Right cardiac atrium (tissue), 5 donors: ENCODE measurements around the gene RNF223. TPM values are rescaled to one million over a fixed set of nuclear protein-coding genes. Genes with fewer than 3 reads are reported as not detected.
"Not testable (repeated sequence)": the region's sequence is repeated elsewhere in the genome, so short reads cannot be mapped to it uniquely, and the experiment has no call there.

Source experiments
- ATAC-seq, 2 donors: fragments of 200-7000 bp; cut with Tn5 transposase; one replicate each; pipeline versions ENCODE4 v1.8.0 to v1.9.1; 2020; ENCODE audit warnings: moderate library complexity in 2 of 2, mild to moderate bottlenecking in 1 of 2
- DNase-seq, 3 donors: peaks; one replicate each; pipeline ENCODE4 v3.0.0-alpha.2; 2020
- H3K27ac ChIP-seq: one replicate; pipeline ENCODE4 v1.5.1; 2013; ENCODE audit warnings: mild to moderate bottlenecking, low read length, control low read depth, moderate library complexity
- H3K27me3 ChIP-seq: one replicate; pipeline ENCODE4 v1.6.1; 2013; ENCODE audit not compliant: control insufficient read depth, insufficient read depth
- H3K4me1 ChIP-seq: one replicate; pipeline ENCODE4 v1.6.1; 2013; ENCODE audit warnings: low read length; ENCODE audit not compliant: control insufficient read depth, insufficient read depth
- H3K4me3 ChIP-seq: one replicate; pipeline ENCODE4 v1.5.1; 2013; ENCODE audit warnings: low read length, control low read depth
- H3K9me3 ChIP-seq: one replicate; pipeline ENCODE4 v1.6.1; 2013; ENCODE audit warnings: low read length; ENCODE audit not compliant: control insufficient read depth
- WGBS: extraction: QIAGEN DNeasy Blood & Tissue Kit; methylation state at CpG from one replicate; pipeline ENCODE4 v1.1.7; 2013; 5-methylcytosine and 5-hydroxymethylcytosine counted together
- intact Hi-C, 4 donors: fragments of 100-400 bp; cut with DNase I; formaldehyde crosslinking; loops; one replicate each; pipeline versions ENCODE4 v1.11.0 to v1.14.0; 2022 to 2023
- polyA plus RNA-seq: library from polyadenylated mRNA; stranded (reverse); fragments of 200-250 nt; gene quantifications from one replicate; pipeline ENCODE4 v1.2.3, GENCODE V29; 2013
- total RNA-seq, 4 donors: library from RNA; stranded (reverse); fragmentation: NEBNext Ultra II Directional; extraction: Animal tissue kit (Norgen Biotek cat#: 25700); gene quantifications; one replicate each; pipeline ENCODE4 v1.2.1, GENCODE V29; 2021
- donor health status: healthy with polysubstance abuse.
- donor health status: DM: no; HTN: yes; CAD: no.
- donor health status: DM: no; HTN: no; CAD: no.
- donor health status: DM: no; HTN: yes; CAD: no; lungs with severe emphysema.
- donor health status: DM: yes; HTN: yes; CAD: no.

The RNF223 gene
- total and polyA plus RNA-seq, 5 donors: not detected

DNA sequence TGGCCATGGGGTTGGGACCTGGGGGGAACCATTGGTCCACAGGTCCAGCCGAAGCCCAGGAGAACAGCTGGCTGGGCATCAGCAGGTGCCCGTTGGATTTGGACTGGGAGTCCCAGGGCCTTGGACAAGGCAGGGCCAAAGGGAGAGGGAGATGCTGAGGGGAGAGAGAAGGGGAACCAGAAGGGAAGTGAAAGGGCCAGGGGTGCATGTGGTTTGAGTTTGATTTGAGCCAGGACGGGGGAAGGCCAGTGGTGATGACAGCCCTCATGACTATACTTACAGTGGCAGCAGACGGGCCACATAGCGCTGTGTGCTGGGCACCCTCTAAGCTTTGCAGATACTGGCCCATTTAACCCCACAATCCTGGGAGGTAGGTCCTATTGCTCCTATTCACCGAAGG, 35.4 kb downstream of the RNF223 start:
- no peak for DNase-seq
- H3K27me3 ChIP-seq: no peaks in the 10 kb centered on the region
- H3K4me1 ChIP-seq: no peaks in the 10 kb centered on the region
- H3K4me3 ChIP-seq: no peak overlapping the region
- intact Hi-C loops: no loop called here
- no peaks in the 10 kb centered on the region for H3K9me3 ChIP-seq
- WGBS: 86% methylated on average over 6 of the region's 6 CpGs
- no peak overlapping the region for H3K27ac ChIP-seq
- ATAC-seq: no peak

DNA sequence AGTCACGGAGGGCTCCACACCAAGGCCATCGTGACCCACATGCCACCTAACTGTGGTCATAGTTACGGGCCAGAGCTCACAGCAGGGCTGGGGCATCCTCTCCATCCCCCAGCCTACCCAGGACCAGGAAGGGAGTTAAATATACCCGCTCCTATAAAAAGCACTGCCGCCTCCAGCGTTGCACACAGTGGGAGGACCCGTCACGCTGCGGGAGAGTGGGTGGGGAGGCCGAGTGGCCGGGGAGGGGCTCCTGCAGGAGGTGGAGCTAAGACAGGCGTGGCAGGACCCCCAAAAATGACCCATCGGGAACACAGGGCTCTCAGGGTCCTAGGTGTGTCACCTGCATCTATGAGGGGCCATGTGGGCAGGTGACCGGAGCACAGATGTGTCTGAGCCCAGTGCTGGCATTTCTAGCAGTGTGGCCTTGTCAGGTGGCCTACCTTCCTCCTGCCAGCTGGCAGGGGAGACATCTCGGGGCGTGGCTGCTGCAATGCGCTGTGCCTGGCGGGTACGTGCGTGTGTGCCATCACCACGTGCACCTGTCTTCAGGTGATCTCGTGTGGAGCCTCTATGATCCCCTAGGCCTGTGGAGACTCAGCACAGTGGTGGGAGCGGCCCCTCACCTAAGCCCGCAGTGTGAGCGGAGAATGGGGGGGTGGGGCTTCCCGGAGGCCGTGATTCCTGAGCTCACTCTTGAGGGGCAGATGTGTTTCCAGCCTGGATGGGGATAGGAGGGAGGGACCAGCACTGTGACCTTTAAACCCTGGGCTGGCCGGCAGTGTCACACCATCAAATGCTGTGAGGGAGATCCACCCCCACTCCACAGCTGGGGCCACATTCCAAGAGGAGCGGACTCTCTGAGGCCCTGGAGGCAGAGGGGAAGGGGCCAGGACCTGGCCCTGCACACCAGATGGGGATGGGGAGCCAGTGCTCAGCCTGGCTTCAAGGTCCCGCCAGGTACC, 36.5 kb downstream of the RNF223 start:
- intact Hi-C loops: no loop called here
- no peaks in the 10 kb centered on the region for H3K27me3 ChIP-seq

DNA sequence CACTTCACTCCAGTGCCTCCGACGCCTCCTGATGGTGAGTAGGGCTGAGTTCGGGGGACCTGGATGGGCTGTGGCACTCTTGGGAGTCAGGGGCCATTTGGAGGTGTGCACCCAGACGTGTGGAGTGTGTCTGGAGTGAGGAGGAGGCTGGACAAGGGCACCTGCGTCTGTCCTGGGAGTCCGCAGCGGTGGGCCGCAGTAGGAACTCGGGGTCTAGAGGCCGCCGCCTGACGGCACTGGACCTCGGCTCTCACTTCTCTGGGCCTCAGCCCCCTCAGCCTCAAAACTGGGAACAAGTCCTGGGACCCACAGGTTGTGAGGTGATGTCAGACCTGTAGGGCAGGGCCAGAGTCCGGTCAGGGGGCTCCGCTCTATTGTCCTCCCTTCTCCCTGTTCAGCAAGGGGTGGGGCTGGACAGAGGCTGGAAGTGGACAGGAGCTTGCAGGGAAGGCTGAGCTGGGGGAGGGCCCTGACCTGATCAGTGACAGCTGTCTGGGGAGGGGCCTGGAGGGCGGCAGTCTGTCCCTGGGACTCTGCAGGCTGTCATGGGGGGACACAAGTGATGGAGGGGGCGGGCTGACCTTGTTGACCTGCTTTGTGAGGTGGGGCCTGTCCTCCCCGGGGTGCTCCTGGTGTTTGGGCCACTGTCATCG, 38.7 kb downstream of the RNF223 start:
- H3K4me1 ChIP-seq: no peaks in the 10 kb centered on the region
- no peaks in the 10 kb centered on the region for H3K27me3 ChIP-seq
- H3K9me3 ChIP-seq: no peaks in the 10 kb centered on the region
- no peak for ATAC-seq
- 94% methylated on average over 19 of the region's 19 CpGs for WGBS
- H3K4me3 ChIP-seq: no peak overlapping the region
- H3K27ac ChIP-seq: no peak overlapping the region
- no peak for DNase-seq
- intact Hi-C loops: no loop called here

More for the DNA sequence above, 36.5 kb downstream of the RNF223 start:
- Histone ChIP-seq H3K4me1 (no peaks in the 10 kb centered on the region), H3K4me3 (no peak overlapping the region), H3K27ac (no peak overlapping the region), H3K9me3 (no peaks in the 10 kb centered on the region)
- ATAC-seq: no peak
- DNase-seq: no peak
- WGBS: 86% methylated on average over 30 of the region's 30 CpGs

DNA sequence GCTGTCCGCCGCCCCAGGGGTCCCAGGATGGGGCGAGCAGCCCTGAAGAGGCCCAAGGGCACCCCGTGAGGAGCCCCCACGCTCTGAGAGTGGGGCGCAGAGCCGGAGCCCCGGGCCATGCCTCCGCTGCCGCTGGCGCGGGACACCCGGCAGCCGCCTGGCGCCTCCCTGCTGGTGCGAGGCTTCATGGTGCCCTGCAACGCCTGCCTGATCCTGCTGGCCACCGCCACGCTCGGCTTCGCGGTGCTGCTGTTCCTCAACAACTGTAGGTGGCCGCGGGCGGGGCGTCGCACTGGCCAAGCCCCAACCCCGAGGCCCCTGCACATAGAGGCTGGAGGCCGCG, 39.7 kb downstream of the RNF223 start:
- Histone ChIP-seq H3K9me3 (no peaks in the 10 kb centered on the region), H3K4me1 (no peaks in the 10 kb centered on the region), H3K4me3 (peak overlapping the region; percentile 46), H3K27me3 (no peaks in the 10 kb centered on the region), H3K27ac (no peak overlapping the region)
- DNase-seq (peak in 1 of 3 donors; percentile 59), ATAC-seq (no peak)
- WGBS: 62% methylated on average over 30 of the region's 30 CpGs
- intact Hi-C loops: no loop called here

DNA sequence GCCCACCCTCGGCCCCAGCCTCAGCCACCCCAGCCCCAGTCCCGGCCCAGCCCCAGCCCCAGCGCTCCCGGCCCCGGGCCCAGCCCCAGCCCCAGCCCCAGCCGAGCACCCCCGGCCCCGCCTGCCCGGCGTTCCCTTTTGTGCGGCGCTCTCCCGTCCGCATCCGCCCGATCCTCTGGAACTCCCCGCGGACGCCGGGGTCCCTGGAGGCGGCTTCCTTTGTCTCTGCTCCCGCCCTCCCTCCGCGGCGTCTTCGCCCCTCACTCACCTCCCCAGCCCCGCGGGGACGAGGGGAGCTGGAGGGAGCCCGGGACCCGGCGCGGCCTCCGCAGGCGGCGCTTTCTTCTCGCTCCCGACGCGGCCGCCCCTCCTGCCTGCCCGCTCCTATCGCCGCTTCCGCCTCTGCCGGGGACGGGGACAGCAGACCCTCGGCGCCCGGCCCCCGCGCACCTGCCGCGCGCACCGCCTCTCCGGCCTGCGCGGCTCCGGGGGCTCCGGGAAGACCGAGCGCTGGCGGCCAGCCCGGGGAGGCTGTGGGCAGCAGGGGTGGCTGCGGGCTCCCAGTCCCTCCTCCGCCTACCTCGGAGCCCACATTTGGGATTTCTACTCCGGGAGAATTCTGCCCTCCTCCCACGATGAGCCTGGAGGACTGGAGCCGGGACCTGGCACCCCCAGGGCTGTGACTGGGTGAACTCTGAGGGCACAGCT, 40.2 kb downstream of the RNF223 start:
- intact Hi-C loops: no loop called here
- Histone ChIP-seq H3K27ac (no peak overlapping the region), H3K9me3 (no peaks in the 10 kb centered on the region), H3K4me1 (no peaks in the 10 kb centered on the region), H3K4me3 (peak overlapping the region; percentile 46), H3K27me3 (no peaks in the 10 kb centered on the region)
- no peak for ATAC-seq
- no peak for DNase-seq
- 29% methylated on average over 71 of the region's 71 CpGs for WGBS

DNA sequence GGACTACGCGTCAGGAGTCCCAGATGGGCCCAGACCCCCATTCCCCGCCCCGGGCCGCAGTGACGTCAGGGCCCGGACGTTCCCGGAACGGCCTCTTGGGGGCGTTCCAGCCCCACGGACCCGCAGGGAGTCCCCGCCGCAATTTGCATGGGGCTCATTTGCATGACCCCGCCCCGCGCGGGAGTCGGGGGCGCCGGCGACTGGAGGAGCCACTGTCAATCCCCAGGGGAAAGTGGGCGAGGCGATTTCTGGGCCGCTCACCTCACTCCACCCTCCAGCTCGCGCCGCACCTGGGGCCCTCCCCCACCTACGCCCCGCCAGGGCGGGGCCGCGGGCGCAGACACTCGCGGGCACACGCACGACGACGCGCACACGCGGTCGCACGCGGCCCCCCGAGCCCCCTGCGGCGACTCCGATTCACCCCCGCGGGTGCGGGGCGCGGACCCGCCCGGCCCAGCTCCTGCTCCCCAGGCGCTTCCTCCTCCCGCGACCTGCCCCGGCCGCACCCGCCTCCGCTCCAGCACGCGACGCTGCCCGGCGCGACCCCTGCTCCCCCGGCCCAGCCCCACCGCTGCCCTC, 41.0 kb downstream of the RNF223 start:
- peak; percentile 78 to 91 (median 89) for DNase-seq
- 9% methylated on average over 73 of the region's 73 CpGs for WGBS
- intact Hi-C loops: no loop called here
- H3K27me3 ChIP-seq: no peaks in the 10 kb centered on the region
- peak; percentile 76 to 79 for ATAC-seq
- H3K4me3 ChIP-seq: peak overlapping the region; percentile 46
- no peaks in the 10 kb centered on the region for H3K4me1 ChIP-seq
- no peak overlapping the region for H3K27ac ChIP-seq
- H3K9me3 ChIP-seq: no peaks in the 10 kb centered on the region

DNA sequence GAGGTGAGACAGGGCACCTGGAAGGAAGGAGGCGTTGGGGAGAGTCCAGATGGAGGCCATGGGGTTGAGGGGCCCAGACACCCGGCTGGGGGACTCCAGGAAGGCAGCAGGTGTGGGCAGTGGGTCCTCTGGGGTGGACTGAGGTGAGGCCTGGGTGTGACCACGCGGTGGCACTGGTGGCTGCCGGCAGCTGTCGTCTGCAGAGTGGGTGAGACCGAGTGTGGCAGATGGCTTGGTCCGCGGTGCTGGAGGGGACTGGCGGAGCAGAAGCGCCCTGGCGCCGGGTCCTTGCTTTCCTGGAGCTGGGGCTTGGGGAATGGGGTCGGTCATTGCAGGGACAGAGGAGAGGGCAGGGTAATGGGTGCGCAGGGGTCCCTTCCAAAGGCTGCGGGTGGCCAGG, 41.7 kb downstream of the RNF223 start:
- Histone ChIP-seq H3K4me1 (no peaks in the 10 kb centered on the region), H3K4me3 (peak overlapping the region; percentile 46), H3K27me3 (no peaks in the 10 kb centered on the region), H3K9me3 (no peaks in the 10 kb centered on the region), H3K27ac (no peak overlapping the region)
- DNase-seq: peak in 1 of 3 donors; percentile 59
- intact Hi-C loops: no loop called here
- WGBS: 27% methylated on average over 16 of the region's 16 CpGs
- ATAC-seq: peak; percentile 58 to 64

DNA sequence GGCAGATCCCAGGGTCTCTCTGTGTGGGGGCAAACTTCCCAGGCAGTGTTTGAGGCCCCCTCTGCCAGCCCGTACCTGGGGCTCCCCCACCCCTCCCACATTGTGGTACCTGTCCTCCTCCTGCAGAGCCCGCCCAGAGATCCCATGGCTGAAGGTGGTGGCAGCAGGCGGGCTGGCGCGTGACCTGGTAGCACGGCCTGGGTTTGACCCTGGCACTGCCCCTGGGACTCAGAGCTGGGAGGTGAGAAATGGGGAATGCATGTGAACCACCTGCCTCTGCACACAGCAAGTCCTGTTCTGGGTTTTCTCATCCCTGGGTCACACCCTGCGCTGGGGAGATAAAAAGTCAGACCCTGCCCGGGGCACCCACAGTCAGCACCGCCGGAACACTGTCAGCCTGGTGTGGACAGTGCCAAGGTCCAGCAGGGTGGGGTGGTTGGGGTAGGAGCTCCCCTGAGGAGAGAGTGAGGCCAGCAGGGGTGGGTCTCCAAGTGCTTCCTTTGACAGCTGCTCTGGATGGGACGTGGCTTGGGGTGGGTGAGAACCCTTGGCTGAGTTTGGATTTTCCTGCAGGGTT, 42.4 kb downstream of the RNF223 start:
- intact Hi-C loops: no loop called here
- ATAC-seq: peak in 1 of 2 donors; percentile 18
- no peaks in the 10 kb centered on the region for H3K9me3 ChIP-seq
- no peaks in the 10 kb centered on the region for H3K27me3 ChIP-seq
- no peak overlapping the region for H3K4me3 ChIP-seq
- no peak for DNase-seq
- 80% methylated on average over 11 of the region's 11 CpGs for WGBS
- no peaks in the 10 kb centered on the region for H3K4me1 ChIP-seq
- no peak overlapping the region for H3K27ac ChIP-seq

DNA sequence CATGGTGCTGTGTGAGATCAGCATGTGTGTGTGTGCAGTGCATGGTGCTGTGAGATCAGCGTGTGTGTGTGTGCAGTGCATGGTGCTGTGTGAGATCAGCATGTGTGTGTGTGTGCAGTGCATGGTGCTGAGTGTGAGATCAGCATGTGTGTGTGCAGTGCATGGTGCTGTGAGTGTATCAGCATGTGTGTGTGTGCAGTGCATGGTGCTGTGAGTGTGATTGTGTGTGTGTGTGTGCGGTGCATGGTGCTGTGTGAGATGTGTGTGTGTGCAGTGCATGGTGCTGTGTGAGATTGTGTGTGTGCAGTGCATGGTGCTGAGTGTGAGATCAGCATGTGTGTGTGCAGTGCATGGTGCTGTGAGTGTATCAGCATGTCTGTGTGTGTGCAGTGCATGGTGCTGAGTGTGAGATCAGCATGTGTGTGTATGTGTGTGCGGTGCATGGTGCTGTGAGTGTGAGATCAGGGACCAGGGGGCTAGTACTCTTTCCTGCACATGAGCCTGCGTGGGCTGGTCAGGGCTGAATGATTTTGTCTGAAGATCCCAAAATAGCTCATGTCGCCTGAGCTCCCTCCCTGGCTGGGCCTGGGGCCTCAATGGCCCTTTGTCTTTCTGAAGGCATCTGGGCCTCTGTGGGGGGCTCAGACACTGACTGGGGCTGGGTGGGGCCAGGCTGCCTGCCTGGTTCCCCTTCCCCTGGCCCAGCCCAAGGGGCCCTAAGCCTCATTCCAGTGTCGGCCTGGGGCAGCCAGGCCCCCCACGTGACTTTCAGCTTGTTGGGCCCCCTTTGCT, 43.0 kb downstream of the RNF223 start:
- H3K4me3 ChIP-seq, ATAC-seq, H3K9me3 ChIP-seq, DNase-seq, H3K4me1 ChIP-seq, H3K27ac ChIP-seq, H3K27me3 ChIP-seq, intact Hi-C loops: not testable (repeated sequence)
- WGBS: 68% methylated on average over 7 of the region's 7 CpGs

DNA sequence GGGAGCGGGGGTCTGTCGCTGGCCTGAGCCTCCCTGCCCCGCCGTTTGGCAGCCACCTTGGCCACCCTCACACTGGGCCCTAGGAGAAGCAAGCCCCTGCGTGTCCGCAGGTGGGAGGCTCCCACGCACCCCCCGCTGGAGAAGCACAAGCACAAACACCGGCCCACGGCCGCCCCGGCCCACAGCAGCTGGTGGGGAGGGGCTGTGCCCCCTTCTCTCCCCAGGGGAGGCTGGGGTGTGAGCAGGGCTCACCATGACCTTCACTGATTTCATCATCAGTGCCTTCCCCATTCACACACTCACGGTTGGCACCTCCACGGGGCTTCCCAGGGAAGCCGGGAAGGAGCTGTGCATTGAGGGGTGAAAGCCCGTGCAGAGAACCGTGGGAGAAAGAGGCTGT, 46.3 kb downstream of the RNF223 start:
- intact Hi-C loops: no loop called here
- H3K27ac ChIP-seq: no peak overlapping the region

More for the DNA sequence above, 46.3 kb downstream of the RNF223 start:
- DNase-seq (no peak), ATAC-seq (no peak)
- WGBS: 86% methylated on average over 17 of the region's 17 CpGs
- H3K27me3 ChIP-seq: no peaks in the 10 kb centered on the region
- no peaks in the 10 kb centered on the region for H3K9me3 ChIP-seq
- no peaks in the 10 kb centered on the region for H3K4me1 ChIP-seq
- H3K4me3 ChIP-seq: no peak overlapping the region
